Measurements from ENCODE around the gene TEX29.

DNA sequence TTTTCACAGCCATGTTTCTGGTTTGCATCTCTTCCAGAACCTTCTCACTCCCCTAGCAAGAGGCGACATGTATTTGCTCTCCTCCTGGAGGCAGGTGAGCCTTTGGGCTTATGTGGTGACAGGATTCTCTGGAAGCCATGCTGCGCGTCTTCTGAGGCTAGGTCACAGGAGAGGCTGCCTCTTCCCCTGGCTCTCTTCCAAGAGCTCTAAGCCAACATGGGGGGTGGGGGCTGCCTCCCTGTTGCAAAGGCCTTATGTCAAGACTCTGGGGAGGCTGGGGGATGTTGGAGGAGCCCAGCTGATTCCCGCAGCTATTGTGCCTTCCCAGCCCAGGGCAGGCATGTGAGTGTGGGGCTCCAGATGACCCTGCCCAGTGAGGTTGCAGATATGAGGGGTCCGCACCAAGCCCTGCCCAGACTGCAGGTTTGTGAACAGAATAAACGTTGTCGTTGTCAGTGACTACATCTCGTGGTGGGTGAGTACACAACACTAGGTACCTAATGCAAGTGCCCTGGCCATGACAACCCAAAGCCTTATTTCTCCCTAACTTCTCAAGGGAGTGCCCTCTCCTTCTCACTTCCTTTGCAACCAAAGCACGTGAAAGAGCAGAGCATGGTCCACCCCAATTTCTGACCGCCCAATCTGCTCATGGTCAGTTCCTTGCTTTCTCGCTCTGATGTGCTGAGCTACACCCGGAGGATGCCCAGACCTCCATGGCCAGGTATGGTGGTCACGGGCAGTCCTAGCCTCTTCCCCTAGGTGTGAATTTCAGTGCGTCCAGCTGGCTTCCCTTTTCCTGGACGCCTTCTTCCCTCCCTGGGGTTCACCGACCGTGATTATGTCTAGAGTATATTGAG lies 44.9 kb downstream of the TEX29 start:
- TF ChIP-seq POLR2A (IDR thresholded peaks at IDR 0.05; ENCODE audit: low read length) (no peak), GATA1 (IDR thresholded peaks at IDR 0.05; ENCODE audit: low read depth, low read length) (no peak)

Measured in erythroblast (primary cell).